GM12892 (cell line): ENCODE data around the gene MMP14.

Experiments used
- POLR2A ChIP-seq: IDR thresholded peaks from 2 replicates; pipeline ENCODE4 v1.6.1; 2011; ENCODE audit warnings: low read depth, low read length, control low read depth
- TAF1 ChIP-seq: IDR thresholded peaks from 2 replicates; pipeline ENCODE4 v1.6.1; 2011; ENCODE audit warnings: low read depth, mild to moderate bottlenecking, control low read depth, low read length, borderline replicate concordance

DNA sequence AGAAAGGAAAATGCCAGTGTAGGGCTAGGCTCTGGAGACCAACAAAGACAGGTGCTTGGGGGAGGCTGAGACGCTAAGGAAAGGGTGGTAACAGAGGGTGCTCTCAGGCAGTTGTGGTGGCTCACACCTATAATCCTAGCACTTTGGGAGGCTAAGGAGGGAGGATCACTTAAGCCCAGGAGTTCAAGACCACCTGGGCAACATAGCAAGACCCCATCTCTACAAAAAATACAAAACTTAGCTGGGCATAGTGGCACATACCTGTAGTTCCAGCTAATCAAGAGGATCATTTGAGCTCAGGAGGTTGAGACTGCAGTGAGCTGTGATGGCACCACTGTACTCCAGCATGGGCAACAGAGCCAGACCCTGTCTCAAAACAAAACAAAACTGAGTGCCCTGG, 59.0 kb downstream of the MMP14 start:
- no peak for TF ChIP-seq POLR2A
- TF ChIP-seq TAF1 = no peak
